Measurements from ENCODE around the gene GDF2. TPM values are rescaled to one million over a fixed set of nuclear protein-coding genes. Genes with fewer than 3 reads are reported as not detected.

GDF2 gene
- total RNA-seq, 1 experiment from 2014 or later: not detected

DNA sequence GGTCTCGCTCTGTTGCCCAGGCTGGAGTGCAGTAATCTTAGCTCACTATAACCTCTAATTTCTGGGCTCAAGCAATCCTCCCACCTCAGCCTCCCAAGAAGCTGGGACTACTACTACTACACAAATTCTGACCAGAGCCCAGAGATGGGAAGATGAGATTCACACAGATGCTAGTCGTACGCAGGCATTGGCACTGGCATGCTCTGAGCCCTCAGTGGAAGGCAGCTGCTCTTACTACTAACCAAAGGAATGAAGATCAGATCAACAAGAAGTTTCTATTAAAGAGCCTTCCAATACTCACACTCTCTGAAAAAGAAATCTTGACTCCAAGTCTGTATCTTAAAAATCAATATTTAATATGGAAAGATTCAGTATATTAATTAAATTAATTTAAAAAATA lies 10.7 kb downstream of the GDF2 start:
- DNase-seq (ENCODE audit: low read depth): no peak

DNA sequence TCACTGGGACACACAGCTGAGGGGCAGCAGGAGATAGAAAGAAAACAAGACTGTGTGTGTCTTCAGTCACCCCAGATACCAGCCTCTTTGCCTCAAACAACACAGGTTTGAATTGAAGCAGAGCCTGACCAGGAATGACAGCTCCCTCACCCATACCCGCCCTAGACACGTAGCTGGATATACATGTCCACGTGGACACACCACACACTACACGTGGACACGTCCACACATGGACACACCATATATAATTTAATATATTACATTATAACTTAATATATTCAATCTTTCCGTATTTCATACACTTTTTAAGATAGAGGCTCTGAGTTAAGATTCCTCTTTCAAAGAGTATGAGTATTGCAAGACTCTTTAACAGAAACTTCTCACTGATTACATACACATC lies 11.3 kb downstream of the GDF2 start:
- no peak for DNase-seq (ENCODE audit: low read depth)

DNA sequence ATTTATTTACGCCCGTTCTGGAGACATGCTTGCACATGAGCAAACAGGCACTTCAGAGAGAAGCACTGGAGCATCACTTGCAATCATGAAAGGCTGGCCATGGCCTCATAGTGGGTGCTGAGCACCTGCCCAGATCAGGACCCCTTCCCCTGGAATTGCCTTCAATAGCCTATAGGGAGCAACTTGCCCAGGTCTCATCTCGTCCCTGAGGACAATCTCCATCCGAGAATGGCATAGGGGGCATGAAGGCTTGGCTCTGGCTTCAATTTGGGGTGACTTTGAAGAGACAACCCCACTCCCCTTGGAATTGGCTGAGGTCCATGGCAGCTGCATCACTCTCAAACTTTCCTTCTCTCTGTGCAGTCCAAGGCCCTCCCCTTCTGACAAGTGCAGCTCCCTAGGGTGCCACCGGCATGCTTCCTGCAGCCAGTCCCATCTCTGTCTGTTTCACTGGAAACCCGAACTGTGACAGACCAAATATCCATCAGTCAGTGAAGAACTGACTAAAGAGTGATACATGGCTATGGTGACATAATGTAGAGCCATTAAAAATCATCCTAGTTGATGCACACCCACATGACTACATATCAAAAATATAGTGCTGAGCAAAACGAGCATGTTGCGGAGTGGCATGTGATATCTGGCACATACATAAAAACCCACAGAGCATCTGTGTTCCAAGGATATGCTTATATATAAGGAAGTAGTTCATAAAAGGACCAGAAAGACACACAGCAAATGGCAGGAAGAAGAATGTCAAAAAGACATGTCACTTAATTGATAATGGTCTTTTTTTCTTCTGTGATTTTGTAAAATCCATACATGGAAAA lies 12.4 kb downstream of the GDF2 start:
- no peak for DNase-seq (ENCODE audit: low read depth)

GRCh38 chr10:47335906-47336305 lies 13.7 kb downstream of the GDF2 start:
- DNase-seq (ENCODE audit: low read depth): no peak

DNA sequence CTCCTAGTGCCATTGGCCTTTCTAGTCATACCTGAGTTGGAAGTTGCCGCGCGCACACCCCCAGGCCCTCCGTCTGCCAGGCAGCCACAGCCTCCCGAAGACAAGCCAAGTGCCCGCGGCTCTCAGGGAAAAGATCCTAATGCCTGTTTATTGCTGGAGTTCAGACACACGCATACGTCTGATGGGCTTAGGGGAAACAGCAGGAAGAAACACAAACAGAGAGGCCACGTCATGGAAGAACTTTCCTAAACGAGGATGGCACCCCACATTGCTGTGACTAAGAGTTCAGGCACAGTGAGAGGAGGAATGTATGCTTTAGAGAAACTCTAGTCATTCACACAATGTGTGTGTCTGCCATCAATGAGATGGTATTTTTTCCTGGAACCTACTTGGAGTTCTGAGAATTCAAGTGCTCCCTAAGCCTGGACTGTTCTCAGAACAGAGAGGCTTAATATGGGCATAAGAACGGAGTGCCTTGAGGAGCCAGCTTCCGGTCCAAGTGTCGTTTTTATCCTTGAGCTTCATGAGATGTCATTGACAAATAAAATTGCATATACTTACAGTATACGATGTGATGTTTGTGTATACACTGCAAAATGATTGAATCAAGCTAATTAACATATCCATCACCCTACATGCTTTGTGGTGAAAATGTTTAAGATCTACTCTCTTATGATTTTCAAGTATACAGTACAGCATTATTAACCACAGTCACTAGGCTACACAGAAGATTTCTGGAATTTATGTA lies 14.3 kb downstream of the GDF2 start:
- DNase-seq (ENCODE audit: low read depth): no peak

DNA sequence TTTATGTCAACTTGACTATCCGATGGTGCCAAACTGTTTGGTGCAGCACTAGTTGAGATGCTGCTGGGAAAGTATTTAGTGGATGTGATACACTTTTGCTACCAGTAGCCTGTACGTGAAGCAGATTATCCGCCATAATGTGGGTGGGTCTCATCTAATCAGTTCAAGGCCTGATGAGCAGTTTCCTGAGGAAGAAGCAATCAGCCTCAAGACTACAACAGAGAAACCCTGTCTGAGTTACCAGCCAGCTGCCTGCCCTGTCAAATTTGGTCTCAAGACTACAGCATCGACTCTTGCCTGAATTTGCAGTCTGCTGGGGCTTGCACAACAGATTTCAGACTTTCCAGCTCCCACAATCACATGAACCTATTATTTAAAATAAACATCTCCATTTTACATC lies 15.1 kb downstream of the GDF2 start:
- DNase-seq (ENCODE audit: low read depth): no peak

- DNase-seq (ENCODE audit: low read depth): no peak
Measured at GRCh38 chr10:47339186-47339735, 17.0 kb downstream of the GDF2 start.

DNA sequence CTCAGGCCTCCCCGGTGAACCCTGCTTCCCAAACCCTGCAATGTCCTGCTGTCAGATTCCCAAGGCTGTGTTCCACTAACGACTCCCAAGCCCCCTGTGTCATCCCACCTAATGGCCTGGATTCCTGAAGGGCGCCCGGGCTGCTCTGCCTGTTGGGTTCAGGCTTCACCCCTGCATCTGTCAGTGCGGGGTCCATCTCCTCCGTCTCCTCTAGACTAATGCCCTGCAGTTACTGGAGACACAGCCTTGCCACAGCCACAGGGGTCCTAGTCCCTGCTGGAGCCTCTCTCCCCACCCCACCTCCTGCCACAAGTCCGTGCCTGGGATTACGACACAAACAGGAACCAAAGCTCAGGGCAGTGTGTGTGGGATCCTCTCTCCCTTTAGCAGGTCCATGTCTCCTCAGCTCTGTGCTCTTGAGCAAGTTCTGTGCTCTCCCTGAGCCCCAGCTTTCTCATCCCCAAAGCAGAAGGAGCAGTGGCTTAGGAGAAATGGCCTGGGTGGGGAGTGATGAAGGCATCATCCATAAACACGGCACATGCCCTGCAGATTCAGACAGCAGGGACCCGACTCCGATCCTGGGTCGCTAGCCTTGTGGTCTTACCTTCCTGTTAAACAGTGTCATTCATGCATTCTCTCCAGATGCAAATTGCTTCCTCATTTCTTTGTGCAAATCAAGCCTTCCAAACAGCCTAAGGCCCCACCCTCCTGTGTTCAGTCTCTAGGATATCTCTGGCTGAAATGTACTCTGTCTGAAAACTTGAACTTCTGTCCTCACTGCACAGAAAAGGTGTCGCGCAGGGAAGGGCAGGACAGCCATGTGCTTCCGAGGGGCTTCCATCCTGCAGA lies 17.7 kb downstream of the GDF2 start:
- DNase-seq (ENCODE audit: low read depth): no peak

DNA sequence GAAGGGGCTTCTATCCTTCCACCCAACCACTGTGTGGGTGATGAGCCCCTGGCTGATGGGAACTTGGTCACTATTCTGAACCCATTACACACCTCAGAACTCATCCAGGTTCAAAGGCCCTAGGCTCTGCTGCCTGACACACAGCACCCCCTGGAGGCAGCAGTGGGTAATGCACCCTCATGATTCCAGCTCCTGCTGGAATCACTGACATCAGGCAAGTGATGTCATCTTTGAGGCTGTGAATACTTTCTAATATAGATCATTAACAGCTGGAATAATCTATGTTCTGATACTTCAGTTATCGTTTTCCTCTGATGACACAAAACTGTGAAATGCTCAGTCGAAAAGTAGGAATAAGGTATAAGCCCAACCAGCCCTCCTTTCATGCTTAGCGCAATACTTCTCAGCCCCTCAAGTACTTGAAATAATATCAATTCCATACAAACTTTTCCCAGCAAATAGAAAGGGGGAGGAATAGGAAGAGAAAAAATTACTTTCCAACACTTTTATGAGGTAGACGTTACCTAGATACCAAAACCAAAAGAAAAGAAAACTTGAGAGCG lies 18.4 kb downstream of the GDF2 start:
- peak; percentile 33 for DNase-seq (ENCODE audit: low read depth)

DNA sequence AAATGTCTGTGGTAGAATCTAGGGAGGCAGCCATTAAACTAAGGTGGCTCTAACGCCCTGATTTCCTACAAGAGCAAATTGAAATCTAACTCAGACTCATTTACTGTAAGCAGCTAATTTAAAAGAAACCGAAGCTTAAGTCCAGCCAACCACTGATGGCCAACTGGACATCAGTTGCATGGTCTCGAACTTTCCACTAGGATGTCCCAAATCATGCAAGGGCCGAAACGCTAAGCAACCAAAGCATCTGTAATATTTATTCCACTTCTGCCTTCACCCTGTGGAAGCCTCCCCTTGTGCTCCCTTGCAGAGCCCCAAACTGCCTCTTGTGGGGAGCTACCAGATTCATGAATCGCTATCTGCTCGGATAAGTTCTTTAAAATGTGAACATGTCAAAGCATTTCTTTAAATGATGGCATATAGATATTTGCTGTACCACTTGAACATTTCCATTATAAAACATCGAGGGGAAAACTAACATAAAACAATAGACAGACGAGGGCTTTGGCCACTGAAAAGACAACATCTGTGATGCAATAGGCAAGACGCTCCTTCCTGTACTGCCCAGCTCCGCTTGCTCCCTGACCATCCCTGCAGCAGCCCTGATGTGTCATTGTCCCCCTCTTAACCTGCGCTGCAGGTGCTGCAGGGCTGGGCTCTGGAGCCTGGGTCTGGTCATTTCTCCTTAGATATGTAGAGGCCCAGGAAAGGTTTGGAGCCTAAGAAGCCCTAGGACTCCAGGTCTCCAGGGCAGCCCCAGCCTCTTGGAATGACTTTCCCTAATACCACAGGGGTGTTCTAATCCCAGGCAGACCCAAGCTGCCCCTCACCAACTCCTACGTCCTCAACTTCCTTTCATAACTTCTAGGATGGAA lies 23.0 kb downstream of the GDF2 start:
- DNase-seq (ENCODE audit: low read depth): no peak

DNA sequence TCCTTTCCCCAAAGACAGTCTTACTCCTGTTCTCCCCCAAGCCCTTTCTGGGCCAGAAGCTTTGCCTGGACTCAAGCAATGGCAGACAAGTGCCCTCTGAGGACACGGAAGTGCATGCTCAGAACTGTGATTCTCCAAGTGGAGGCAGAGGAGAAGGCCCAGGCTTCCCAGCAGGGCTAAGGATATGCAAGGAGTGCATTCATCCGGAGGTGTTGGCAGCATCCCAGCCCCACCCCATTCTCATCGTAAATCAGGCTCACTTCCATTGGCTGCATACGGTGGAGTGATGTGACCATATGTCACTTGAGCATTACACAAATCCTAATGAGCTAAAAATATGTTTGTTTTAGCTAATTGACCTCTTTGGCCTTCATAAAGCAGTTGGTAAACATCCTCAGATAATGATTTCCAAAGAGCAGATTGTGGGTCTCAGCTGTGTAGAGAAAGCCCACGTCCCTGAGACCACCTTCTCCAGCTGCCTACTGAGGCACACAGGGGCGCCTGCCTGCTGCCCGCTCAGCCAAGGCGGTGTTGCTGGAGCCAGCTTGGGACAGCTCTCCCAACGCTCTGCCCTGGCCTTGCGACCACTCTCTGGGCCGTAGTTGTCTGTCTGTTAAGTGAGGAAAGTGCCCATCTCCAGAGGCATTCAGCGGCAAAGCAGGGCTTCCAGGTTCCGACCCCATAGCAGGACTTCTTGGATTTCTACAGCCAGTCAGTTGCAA lies 24.5 kb downstream of the GDF2 start:
- no peak for DNase-seq (ENCODE audit: low read depth)

DNA sequence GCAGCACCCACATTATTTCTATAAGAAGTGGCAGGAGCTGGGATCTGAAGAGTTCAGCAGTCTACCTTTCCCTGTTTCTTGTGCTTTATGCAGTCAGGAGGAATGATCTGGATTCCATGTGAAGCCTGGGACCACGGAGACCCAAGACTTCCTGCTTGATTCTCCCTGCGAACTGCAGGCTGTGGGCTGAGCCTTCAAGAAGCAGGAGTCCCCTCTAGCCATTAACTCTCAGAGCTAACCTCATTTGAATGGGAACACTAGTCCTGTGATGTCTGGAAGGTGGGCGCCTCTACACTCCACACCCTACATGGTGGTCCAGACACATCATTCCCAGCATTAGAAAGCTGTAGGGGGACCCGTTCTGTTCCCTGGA lies 25.0 kb downstream of the GDF2 start:
- DNase-seq (ENCODE audit: low read depth): no peak

DNA sequence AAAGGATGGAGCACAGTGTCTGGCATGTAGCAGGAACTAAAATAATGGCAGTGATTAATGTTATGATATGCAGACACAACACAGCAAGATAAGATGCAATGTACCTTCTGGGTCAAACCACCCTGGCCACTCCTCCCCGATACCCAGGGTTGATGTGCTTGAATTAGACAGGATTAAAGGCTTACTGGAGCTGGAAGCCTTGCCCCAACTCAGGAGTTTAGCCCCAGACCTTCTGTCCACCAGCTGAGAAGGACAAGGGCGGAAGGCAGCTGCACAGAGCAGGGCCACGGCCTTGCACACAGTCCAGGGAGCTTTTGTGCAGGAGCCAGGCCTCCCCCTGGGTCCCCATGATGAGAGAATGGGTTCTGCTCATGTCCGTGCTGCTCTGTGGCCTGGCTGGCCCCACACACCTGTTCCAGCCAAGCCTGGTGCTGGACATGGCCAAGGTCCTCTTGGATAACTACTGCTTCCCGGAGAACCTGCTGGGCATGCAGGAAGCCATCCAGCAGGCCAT lies 25.9 kb downstream of the GDF2 start, which contains the start of gene RBP3:
RBP3 (plus strand) TSS at position 226 of the 514 bp plus-strand sequence; CDS start at position 348, 122 bp downstream.
- DNase-seq (ENCODE audit: low read depth): no peak

- DNase-seq (ENCODE audit: low read depth): no peak
Measured at GRCh38 chr10:47348661-47349470, 26.6 kb downstream of the GDF2 start.

GRCh38 chr10:47349516-47349915 lies 27.3 kb downstream of the GDF2 start:
- DNase-seq (ENCODE audit: low read depth): no peak

GRCh38 chr10:47349941-47350371 lies 27.7 kb downstream of the GDF2 start:
- DNase-seq (ENCODE audit: low read depth): no peak

DNA sequence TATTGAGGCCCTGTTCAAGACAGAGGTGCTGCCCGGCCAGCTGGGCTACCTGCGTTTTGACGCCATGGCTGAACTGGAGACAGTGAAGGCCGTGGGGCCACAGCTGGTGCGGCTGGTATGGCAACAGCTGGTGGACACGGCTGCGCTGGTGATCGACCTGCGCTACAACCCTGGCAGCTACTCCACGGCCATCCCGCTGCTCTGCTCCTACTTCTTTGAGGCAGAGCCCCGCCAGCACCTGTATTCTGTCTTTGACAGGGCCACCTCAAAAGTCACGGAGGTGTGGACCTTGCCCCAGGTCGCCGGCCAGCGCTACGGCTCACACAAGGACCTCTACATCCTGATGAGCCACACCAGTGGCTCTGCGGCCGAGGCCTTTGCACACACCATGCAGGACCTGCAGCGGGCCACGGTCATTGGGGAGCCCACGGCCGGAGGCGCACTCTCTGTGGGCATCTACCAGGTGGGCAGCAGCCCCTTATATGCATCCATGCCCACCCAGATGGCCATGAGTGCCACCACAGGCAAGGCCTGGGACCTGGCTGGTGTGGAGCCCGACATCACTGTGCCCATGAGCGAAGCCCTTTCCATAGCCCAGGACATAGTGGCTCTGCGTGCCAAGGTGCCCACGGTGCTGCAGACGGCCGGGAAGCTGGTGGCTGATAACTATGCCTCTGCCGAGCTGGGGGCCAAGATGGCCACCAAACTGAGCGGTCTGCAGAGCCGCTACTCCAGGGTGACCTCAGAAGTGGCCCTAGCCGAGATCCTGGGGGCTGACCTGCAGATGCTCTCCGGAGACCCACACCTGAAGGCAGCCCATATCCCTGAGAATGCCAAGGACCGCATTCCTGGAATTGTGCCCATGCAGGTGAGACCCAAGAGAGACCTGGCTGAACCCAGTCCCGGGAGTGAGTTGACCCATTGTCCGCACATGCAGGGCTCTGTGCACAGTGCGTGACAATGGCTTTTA lies 28.7 kb downstream of the GDF2 start:
- DNase-seq (ENCODE audit: low read depth): no peak

Measured in LHCN-M2 (cell line).